Amniotic stem cell (primary cell): ENCODE measurements around the gene ENPP3.

Source experiments
- DNase-seq: peaks from one replicate; lab custom pipeline; 2025; lab: John Stamatoyannopoulos, UW

Gene ENPP3

DNA sequence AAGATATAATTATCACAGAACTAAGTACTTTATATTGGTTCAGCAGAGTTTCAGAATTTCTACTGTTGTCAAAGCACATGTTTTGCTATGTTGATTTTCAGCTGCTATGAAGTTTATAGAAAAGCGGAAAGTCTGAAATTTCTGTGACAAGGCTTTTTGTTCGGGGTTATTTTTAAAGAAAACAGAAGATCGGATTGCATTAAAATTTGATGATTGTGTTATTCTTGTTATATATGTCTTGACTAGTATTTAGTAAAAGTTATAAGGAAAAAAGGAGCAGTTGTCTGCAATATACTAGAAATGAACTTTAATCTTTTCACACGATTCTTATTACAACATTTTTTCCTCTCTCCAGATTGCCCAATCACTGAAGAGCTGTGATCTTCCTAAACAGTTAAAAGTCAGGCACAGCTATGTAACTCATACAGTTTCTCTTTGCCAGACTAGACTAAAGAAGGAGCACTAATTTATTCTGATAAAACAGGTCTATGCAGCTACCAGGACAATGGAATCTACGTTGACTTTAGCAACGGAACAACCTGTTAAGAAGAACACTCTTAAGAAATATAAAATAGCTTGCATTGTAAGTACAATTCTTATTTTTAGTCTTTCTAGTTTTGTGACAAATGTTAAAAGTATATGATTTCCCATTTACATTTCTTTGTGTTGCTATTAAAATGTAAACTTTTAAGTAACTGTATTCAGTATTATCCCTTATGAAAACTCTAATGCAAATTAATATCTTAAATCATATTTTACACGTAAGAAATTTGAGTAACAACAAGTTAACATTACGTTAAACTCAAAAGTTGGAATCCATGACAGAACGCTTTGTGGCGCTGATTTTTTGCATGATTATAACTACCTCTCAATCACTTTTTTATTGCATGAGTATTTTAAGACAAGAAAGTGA lies at the start of gene ENPP3:
Gene ENPP3 (plus strand): TSS at position 423 of the 913 bp plus-strand sequence. CDS start 83 bp downstream, at position 506.
- DNase-seq: no peak

GRCh38 chr6:131587909-131588308 lies 49.2 kb upstream of the ENPP3 start:
- no peak for DNase-seq

- no peak for DNase-seq
Measured at GRCh38 chr6:131588643-131589042, 48.5 kb upstream of the ENPP3 start.

GRCh38 chr6:131592935-131593334 lies 44.2 kb upstream of the ENPP3 start:
- no peak for DNase-seq

DNA sequence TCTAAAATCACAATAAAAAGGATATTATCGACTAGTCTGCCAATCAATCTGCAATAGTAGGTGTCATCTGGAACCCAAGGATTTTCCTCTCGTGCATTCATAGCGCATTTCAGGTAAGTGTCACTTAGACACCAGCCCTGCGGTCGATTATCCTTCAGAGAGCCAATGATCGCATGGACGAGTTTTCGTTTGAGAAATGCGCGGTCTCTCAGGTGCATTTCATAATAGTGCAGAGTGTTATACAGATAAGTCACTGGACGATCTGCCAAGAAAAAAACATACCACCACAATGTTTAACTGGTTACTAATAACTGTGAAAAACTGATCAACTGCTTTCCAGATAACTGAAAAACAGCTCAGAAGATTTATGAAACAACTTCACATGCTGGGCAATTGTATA lies 43.0 kb upstream of the ENPP3 start:
- DNase-seq: no peak

- no peak for DNase-seq
Measured at GRCh38 chr6:131597446-131597845, 39.7 kb upstream of the ENPP3 start.

- DNase-seq: no peak
Measured at GRCh38 chr6:131600716-131601115, 36.4 kb upstream of the ENPP3 start.

GRCh38 chr6:131602781-131603312 lies 34.3 kb upstream of the ENPP3 start:
- DNase-seq: peak; percentile 57

GRCh38 chr6:131613296-131613925 lies 23.7 kb upstream of the ENPP3 start:
- DNase-seq: no peak

- no peak for DNase-seq
Measured at GRCh38 chr6:131615275-131615674, 21.8 kb upstream of the ENPP3 start.

DNA sequence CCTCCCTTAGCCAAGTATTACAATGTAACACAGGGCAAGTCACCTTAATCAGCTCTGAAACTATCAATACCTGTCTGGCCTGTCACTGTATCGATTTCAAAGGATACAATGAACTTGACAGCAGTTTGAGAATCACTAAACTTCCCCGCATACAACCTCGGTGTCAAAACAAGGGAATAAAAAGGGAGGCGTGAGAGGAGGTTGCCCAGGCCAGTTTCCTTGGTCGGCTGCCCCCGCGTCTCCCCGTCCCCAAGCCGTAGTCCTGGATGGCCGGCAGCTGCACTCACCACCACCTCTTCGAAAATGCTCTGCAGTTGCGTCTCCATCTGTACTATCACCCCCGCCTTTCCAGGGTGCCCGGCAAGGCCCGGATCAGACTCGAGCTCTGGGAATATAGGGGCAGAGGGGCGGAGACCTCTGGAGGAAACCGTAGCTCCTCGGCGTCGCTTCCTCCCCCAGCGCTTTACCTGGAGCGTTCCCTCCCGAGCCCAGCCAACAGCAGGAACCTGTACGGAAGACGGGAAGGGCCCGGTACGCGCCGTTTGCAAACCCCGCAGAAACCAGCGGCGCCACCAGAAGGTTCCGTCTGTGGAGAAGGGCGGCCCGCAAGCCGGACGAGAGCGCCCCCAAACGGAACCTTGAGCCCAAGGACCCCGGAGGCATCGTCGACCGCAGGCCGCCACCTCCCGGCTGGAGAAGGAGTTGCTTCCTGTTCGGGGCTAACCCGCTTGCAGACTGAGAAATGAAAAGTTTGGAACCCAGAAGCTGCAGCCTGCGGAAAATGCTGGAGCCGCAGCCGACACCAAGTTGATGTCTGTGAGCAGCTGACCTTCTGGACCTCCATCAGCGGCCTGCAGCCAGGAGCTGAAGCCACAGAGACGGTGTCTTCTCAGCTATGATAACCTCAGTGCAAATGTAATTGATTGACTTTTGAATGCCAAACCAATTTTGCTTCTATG lies 9.1 kb upstream of the ENPP3 start, which contains the start of gene MED23:
Gene MED23 (minus strand): TSS at position 519 of the 959 bp plus-strand sequence. CDS start 193 bp downstream, at position 326.
- DNase-seq: peak; percentile 87

- DNase-seq: no peak
Measured at GRCh38 chr6:131628726-131629125, 8.4 kb upstream of the ENPP3 start.

DNA sequence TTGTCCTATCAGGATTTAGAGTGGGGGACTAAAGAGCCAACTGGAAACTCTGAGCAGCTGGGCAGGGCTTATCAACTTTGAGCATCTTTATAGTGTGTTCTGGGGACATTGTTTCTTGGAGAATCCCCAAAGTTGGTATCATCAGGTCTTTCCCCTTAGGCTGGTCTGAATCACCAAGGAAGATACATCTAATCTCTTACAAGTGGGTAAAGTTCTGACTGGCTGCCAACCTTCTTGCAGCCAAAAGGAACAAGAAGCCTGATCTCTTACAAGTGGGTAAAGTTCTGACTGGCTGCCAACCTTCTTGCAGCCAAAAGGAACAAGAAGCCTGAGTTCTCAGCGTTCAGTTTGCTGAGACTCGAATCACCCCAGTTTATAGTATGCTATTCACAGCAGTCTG lies 7.5 kb upstream of the ENPP3 start:
- no peak for DNase-seq

DNA sequence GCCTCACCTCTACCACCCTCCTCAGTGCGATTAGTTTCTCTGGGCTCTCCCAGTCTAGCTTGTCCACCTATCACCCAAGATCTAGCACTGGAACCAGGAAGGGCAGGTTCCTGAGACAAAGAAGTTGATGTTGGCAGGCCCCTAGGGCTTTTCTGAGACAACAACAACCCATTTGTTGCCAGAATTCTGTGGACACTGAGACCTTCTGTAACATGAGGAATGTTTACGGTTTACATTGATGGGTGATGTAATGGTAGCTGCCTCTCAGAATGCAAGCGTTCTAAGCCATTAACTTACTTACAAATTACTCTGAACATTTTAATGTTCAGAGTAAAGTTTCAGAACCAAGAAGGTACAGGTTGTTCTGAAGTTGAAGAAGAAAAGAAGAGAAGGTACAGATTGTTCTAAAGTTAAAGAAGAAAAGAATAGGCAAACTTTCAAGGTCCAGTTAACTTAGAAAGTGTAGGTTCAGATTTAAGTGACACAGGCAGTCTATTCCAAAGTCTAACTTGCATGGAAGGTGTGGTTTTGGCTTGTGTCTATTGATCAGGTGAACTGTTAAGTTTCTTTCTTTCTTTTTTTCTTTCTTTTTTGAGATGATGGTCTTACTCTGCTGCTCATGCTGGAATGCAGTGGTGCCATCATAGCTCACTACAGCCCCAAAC lies 5.3 kb upstream of the ENPP3 start:
- DNase-seq: no peak

- no peak for DNase-seq
Measured at GRCh38 chr6:131635384-131636340, 1.4 kb upstream of the ENPP3 start.

DNA sequence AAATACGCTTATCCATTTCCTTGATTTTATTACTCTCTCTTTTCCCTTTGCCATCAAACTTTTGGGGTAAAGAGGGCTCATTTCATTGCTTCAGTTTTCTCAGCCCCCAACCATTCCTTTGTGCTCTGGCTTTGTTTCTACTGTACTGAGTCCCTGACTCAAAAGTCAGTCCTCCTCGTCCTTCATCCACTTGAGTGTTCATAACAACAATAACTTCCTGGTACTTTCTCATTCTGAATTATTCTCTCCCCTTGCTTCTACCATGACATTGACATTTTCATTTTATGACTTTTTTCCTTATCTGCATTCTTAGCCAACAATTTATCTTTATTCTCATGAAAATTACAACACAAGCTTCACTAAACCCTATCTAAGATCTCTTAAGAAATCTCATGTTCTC lies 911 bp downstream of the ENPP3 start:
- DNase-seq: no peak

GRCh38 chr6:131640100-131640499 lies 3.0 kb downstream of the ENPP3 start:
- no peak for DNase-seq

- no peak for DNase-seq
Measured at GRCh38 chr6:131640576-131640975, 3.5 kb downstream of the ENPP3 start.

GRCh38 chr6:131641554-131641953 lies 4.5 kb downstream of the ENPP3 start:
- no peak for DNase-seq

- DNase-seq: no peak
Measured at GRCh38 chr6:131642565-131642964, 5.5 kb downstream of the ENPP3 start.
